GM19239 (cell line): ENCODE data around the gene ANKS4B.
"Not testable (repeated sequence)": the region's sequence is repeated elsewhere in the genome, so short reads cannot be mapped to it uniquely, and the experiment has no call there.

Source experiments
- DNase-seq: peaks from one replicate; pipeline ENCODE4 v3.0.0; 2011; ENCODE audit warnings: low spot score; ENCODE audit not compliant: insufficient read length
- FAIRE-seq: peaks from 2 replicates; lab custom pipeline; 2011; peaks lifted over from hg19 to GRCh38; lab: Jason Lieb, UNC

The ANKS4B gene

GRCh38 chr16:21260870-21261791 lies 27.6 kb downstream of the ANKS4B start:
- FAIRE-seq (peak; percentile 84), DNase-seq (no peak)

DNA sequence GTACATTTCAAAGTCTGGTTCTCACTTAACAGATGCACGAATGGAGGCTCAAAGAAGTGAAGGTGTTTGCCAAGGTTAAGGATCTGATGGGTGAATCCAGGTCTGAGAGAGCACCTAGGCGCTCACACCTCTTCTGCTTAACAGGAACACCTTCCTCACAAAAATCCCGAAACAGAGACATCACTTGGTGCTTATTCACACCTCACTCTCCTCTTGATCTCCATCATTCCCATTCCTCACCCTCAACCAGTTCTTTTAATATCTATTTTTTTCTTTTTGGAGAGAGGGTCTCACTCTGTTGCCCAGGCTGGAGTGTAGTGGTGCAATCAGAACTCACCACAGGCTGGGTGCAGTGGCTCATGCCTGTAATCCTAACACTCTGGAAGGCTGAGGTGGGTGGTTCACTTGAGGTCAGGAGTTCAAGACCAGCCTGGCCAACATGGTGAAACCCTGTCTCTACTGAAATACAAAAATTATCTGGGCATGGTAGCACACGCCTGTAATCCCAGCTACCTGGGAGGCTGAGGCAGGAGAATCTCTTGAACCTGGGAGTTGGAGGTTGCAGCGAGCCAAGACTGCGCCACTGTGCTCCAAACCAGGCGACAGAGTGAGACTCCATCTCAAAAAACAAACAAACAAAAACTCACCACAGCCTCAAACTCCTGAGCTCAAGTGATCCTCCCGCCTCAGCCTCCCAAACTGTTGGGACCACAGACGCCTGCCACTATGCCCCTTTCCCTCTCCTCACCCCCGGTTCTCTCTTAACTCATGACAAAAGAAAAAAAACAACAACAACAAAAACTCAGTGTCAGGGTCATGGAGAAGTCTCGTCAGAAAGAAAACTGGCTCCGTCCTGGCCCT lies 29.5 kb downstream of the ANKS4B start:
- peak; percentile 48 for FAIRE-seq
- no peak for DNase-seq

- DNase-seq (peak; percentile 59), FAIRE-seq (peak; percentile 97)
These were observed 30.4 kb downstream of the ANKS4B start for GRCh38 chr16:21263640-21264570.

- FAIRE-seq: peak; percentile 74
- DNase-seq: no peak
These were observed 31.1 kb downstream of the ANKS4B start for GRCh38 chr16:21264571-21265036.

DNA sequence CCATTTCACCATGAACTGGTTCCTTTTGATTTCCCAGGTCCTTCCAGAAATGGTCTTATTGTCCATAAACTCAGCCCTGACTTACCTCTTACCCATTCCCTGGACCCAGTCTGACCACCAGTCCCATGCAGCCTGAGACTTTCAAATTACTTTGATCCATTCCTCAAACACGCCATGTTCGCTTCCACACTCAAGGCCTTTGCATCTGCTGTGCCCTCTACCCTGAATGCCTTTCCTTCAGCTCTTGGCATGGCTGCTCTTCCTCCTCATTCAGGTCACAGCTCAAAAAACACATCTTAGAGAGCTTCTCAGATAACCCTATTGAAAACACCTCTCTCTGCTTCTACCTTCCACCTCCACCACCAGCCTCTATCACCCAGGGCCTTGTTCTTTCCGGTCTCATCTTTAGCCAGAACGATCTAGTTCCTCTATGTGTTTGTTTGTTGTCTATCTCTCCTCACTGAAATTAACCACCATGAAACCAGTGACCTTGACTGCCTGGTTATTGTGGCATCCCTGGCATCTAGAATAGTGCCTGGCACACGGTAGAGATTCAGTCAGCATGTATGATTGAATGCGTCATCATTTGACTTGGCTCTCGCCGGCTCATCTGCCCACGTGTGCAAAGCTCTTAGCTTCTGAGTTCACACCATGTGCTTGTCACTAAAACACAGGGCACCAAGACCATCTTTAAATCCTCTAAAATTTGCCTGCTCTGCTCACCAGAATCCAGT lies 31.8 kb downstream of the ANKS4B start:
- FAIRE-seq: peak; percentile 52
- no peak for DNase-seq

DNA sequence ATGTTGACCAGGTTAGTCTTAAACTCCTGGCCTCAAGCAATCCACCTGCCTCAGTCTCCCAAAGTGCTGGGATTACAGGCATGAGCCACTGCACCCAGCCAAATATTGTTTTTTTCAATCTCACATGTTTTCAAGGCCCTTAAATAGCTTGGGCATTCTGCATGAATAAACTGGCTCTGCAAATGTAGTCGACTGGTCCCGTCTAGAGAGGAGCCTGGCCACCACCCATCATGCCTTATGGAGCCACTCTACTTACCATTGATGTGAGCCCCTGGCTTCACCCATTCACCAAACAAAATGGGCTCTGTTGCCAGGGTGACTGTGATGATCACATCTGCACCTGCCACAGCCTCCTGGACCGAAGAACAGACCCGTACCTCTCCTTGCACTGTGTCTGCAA lies 33.8 kb downstream of the ANKS4B start:
- DNase-seq (no peak), FAIRE-seq (no peak)

DNA sequence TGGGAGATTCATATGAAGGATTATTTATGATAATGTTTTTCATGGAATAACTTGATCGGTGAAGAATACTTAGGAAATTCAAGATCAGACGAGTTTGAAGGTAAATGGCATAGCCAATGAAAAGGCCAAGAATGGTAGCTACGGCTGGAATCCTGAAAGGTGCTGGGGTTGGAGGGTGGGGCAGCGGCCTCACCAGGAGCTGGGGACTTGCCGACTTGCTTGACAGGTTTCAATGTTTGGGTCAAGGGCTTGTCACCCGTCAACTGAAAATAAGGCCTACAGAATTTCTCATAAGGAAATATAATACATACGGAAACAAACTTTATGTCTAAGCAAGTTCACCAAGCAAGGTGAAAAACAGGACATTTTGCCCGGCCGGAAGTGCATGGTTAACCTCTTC lies 34.7 kb downstream of the ANKS4B start:
- DNase-seq (no peak), FAIRE-seq (no peak)

GRCh38 chr16:21272253-21272652 lies 38.8 kb downstream of the ANKS4B start:
- DNase-seq: no peak
- FAIRE-seq: no peak

- not testable (repeated sequence) for DNase-seq, FAIRE-seq
These were observed 39.3 kb downstream of the ANKS4B start for GRCh38 chr16:21272763-21273162.

GRCh38 chr16:21274172-21274726 lies 40.8 kb downstream of the ANKS4B start:
- DNase-seq (no peak), FAIRE-seq (no peak)

GRCh38 chr16:21275529-21275928 lies 42.0 kb downstream of the ANKS4B start:
- FAIRE-seq (no peak), DNase-seq (no peak)

DNA sequence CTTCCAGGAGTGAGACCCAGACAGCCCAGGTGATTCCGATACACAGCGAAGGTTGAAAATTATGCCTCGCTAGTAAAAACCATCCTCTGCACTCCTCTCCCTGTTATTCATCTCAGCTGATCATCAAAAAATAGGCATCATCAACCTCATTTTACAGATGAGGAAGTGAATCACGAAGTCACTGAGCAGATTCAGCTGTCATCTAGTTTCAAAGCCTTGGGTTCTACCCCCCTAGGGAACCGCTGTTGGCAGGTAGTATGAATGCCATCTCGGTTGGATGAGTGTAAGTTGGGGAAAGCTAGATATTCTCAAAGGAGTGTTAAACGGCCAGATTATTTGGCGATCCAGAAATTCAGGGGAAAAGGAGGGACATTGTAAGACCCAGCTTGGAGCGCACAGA lies 42.6 kb downstream of the ANKS4B start:
- FAIRE-seq (peak; percentile 82), DNase-seq (no peak)

DNA sequence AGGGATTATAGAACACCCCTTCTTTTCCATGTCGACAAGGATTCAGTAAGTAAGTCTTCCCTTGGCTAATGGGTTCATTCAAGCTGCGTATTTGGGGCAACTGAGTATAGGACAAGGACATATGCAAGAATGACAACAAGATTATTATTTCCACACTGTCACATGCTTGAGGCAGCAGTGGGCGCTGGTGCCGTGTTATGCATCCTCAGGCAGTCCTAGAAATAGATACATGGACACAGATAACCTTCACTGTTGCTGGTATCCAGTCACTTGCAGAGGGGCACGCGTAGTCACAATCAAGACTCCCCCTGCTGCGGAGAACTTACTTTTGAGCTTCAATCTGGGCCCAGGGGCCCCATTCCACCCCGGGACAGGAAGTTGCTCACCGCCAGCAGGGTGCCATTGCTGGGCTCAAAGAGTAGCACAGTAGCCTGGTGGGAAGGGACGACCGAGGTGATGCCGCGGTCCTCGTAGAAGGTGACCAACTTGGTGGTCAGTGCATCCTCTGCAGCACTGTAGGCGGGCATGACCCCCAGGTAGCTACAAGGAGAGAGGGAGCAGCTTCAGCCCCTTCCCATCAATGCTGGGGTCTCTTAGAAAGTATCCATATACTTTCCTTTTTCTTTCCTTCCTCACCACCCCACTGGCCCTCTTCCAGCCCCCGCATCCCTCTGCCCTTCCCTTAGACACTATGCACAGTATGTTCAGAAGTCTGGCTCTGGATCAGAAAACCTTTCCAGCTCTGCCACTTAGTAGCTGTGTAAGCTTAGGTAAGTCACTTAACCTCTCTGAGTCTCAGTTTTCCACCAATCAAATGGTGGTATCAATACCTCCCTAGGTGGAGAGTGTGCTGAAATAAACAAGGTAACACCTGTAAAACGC lies 43.8 kb downstream of the ANKS4B start:
- DNase-seq: no peak
- FAIRE-seq: peak; percentile 53

GRCh38 chr16:21277927-21278706 lies 44.6 kb downstream of the ANKS4B start, which contains the start of gene CRYM:
TSS of gene CRYM (minus strand) at chr16:21278290. CDS start at chr16:21278251, 39 bp downstream.
- DNase-seq (peak; percentile 63), FAIRE-seq (peak; percentile 53)

- FAIRE-seq (no peak), DNase-seq (no peak)
These were observed 46.0 kb downstream of the ANKS4B start for GRCh38 chr16:21279501-21279900.

DNA sequence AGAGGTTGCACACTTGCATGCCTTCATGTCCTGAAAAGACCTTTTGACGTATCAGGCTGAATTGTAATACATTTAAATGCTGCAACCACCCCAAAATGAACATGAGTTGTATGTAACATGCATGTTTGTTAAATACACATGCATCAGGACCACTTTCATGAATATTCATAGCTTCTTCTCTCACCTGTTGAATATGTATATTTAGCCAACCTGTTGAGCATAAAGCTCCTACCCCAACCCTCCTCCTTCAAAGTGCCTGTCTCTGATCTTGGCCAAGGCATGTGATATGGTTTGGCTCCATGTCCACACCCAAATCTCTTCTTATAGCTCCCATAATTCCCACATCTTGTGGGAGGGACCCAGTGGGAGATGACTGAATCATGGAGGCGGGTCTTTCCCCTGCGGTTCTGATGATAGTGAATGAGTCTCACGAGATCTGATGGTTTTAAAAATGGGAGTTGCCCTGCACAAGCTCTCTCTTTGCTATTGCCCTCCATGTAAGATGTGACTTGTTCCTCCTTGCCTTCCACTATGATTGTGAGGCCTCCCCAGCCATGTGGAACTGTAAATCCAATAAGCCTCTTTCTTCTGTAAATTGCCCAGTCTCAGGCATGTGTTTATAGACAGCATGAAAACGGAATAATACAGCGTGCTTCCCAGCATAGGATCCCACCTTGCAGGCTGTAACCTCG lies 48.3 kb downstream of the ANKS4B start:
- DNase-seq (no peak), FAIRE-seq (no peak)
